AG09319 (cell line): ENCODE data around the gene OR52E2.

ENCODE experiments used
- DNase-seq: peaks from one replicate; pipeline ENCODE4 v3.0.0-alpha.2; 2010; ENCODE audit warnings: low read depth; ENCODE audit errors: extremely low read depth
- TF ChIP-seq, protein P1 (sequence below): IDR thresholded peaks from 2 replicates; pipeline ENCODE4 v1.5.1; 2011; ENCODE audit warnings: low read depth, mild to moderate bottlenecking, inconsistent platforms, low read length, moderate library complexity

OR52E2 gene

DNA sequence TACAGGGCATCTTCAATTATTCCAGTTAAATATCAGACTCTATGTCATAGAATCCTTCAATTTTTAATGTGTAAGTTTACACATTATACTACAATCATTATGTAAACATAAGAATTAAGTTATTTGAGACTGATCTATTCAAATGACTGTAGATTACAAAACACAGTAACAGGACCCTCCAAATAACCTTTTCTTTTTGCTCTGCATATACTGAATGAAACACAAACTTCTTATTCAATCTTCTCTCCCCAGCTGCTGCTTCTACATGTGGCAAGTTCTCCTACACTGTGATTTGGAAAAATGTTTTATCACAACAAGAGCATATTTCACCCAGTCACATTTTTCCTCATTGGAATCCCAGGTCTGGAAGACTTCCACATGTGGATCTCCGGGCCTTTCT is 13.2 kb downstream of the OR52E2 start, which contains the start of gene OR52J3:
Gene OR52J3, plus strand, starts transcription at position 301 of the 400 bp plus-strand sequence. Its CDS starts 0 bp downstream, at position 301.
- DNase-seq: no peak
- TF ChIP-seq, protein P1, sequence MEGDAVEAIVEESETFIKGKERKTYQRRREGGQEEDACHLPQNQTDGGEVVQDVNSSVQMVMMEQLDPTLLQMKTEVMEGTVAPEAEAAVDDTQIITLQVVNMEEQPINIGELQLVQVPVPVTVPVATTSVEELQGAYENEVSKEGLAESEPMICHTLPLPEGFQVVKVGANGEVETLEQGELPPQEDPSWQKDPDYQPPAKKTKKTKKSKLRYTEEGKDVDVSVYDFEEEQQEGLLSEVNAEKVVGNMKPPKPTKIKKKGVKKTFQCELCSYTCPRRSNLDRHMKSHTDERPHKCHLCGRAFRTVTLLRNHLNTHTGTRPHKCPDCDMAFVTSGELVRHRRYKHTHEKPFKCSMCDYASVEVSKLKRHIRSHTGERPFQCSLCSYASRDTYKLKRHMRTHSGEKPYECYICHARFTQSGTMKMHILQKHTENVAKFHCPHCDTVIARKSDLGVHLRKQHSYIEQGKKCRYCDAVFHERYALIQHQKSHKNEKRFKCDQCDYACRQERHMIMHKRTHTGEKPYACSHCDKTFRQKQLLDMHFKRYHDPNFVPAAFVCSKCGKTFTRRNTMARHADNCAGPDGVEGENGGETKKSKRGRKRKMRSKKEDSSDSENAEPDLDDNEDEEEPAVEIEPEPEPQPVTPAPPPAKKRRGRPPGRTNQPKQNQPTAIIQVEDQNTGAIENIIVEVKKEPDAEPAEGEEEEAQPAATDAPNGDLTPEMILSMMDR: no peak

DNA sequence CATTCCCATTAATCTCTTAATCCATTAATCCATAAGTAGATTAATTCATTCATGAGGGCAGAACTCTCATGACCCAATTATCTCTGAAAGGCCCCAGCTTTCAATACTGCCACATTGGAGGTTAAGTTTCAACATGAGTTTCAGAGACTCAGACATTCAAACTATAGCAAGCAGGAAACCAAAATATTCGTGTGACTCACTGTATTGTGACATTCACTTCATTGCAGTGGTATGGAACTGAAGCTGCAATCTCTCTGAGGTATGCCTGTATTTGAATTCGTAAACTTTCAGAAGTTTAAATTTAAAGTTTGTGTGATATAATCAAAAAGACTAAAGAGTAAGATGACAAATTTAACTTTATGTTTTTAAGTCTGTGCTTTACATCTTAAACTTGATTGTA is 16.0 kb downstream of the OR52E2 start:
- TF ChIP-seq, protein P1: no peak
- DNase-seq: no peak

DNA sequence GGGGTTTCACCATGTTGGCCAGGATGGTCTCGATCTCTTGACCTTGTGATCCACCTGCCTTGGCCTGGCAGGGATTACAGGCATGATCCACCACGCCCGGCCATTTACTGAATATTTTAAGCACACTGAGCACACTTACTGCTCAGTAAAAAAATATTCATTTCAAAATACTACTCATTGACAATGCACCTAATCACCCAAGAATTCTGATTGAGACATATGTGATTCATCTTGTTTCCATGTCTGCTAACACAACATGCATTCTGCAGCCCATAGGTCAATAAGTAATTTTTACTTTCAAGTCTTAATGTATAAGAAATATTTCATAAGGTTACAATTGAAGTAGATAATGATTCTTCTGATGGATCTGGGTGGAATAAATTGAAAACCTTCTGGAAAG is 17.3 kb downstream of the OR52E2 start:
- TF ChIP-seq, protein P1: no peak
- DNase-seq: no peak

DNA sequence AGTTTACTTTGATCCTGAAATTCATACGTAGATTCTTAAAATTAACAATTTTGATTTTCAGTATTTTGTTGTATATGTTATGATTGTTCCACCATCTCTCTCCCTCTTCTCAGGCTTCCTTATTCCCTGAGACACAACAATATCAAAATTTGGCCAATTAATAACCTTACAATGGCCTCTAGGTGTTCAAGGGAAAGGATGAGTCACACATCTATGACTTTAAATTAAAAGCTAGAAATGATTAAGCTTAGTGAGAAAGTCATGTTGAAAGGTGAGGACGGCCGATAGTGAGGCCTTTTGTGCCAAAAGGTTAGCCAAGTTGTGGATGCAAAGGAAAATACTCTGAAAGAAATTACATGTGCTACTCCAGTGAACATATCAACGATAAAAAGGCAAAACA is 18.6 kb downstream of the OR52E2 start:
- TF ChIP-seq, protein P1: no peak
- no peak for DNase-seq

DNA sequence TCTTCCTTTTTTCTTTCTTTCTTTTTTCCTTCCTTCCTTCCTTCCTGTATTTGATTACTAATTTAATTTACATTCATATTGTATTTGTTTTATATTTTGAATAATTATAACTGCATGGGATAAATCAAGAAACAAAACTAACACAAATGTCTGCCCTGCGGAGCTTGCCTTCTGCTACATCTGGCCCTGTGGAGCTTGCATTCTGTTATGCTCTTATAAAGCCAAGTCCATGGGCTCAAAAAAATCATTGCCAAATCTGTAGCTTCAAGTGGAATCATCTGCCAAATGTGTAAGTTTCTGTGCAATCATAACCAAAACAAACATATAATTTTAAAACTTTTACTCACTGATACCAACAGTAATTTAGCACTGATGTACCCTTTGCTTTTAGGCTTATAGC is 21.1 kb downstream of the OR52E2 start:
- DNase-seq: no peak
- TF ChIP-seq, protein P1: no peak

DNA sequence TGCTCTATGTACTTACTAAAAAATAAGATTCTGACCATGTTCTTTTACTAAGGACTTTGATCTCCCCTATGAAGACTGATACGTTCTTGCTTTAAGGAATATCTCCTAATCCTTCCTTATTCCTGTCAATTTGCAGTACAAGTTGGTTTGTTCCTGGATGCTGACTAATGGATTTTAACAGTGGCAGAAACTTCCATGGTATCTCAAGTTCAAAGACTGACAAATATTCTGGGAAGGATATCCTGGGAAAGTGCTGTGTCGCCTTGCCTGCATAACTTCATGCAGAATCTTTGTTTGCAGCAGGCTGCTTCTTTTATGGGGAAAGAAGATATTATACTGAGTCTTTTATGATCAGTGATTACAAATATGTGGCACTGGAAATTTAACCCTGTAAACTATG is 21.5 kb downstream of the OR52E2 start:
- TF ChIP-seq, protein P1: no peak
- no peak for DNase-seq

DNA sequence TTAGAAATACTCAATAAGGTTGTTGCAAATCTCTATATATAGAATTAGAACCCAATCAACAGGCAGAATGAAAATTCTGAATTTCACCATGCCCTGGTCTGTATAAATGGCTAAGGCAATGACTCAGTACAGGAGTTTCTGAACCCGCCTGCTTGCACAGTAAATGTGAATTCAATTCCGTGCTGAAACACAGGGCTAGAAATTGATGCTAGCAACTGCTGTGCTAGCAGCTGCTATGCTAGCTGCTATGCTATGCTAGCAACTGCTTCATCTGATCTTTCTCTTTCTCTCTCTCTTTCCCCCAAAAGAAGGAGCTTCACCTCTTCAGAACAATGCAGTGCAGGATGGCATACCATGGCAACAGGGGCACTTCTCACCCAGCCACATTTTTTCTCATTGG is 22.8 kb downstream of the OR52E2 start:
- DNase-seq: no peak
- TF ChIP-seq, protein P1: no peak
